ENCODE measurements around the gene DBN1. TPM values are rescaled to one million over a fixed set of nuclear protein-coding genes. Genes with fewer than 3 reads are reported as not detected.

DBN1 gene
- total RNA-seq, 1 experiment from 2014 or later, result 195 TPM

DNA sequence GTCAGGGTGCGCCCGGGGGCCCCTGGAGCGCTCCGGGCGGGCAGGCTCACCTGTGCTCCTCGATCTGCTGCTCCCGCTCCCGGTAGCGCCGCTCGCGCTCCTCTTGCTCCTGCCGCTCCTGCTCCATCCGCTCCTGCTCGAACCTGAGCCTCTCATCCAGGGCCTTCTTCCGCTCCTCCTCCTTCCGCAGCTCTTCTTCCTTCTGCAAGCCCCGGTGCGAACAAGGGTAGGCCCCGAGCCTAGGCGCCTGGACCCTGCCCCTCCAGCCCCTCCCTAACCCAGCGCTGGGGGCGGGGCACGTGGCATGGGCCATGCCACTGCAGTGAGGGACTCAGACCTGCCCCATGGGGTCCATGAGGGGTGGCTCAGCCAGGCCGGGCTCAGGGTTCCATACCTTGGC lies 6.6 kb downstream of the DBN1 start:
- BruUV-seq (replicated peaks), result no TSS peak

DNA sequence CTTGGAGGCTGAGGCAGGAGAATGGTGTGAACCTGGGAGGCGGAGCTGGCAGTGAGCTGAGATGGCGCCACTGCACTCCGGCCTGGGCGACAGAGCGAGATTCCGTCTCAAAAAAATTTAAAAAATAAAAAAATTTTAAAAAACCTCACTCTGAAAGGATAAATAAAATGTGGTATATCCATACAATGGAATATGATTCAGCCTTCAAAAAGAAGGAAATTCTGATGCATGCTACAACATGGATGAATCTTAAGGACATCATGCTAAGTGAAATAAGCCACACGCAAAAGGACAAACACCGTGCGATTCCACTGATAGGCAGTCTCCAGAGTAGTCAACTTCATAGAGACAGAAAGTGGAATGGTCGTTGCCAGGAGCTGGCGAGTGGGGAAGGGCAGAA lies 8.4 kb downstream of the DBN1 start:
- no TSS peak for BruUV-seq (replicated peaks)
- H3K9me3 ChIP-seq (ENCODE audit: control insufficient read depth, insufficient read depth, low read depth, low read length), result no peaks in the 10 kb centered on the region
- in situ Hi-C loops (cut with HindIII; ENCODE audit: low pct_unique_long_range_greater_than_20kb, low sequenced_read_pairs), result no loop called here
- no peak for ATAC-seq
- no peak overlapping the region for H3K27ac ChIP-seq (ENCODE audit: low read length)
- ChIA-PET POLR2A (no interaction called here), CTCF (no interaction called here)
- TF ChIP-seq TCF7L2 (IDR thresholded peaks at IDR 0.05; ENCODE audit: low read depth, low read length) (no peak), POLR2AphosphoS5 (IDR thresholded peaks at IDR 0.05; ENCODE audit: low read depth, low read length) (no peak), SIN3A (IDR thresholded peaks at IDR 0.05; ENCODE audit: borderline replicate concordance, insufficient read depth, low read depth, low read length) (no peak)
- TF ChIP-seq, protein P1, sequence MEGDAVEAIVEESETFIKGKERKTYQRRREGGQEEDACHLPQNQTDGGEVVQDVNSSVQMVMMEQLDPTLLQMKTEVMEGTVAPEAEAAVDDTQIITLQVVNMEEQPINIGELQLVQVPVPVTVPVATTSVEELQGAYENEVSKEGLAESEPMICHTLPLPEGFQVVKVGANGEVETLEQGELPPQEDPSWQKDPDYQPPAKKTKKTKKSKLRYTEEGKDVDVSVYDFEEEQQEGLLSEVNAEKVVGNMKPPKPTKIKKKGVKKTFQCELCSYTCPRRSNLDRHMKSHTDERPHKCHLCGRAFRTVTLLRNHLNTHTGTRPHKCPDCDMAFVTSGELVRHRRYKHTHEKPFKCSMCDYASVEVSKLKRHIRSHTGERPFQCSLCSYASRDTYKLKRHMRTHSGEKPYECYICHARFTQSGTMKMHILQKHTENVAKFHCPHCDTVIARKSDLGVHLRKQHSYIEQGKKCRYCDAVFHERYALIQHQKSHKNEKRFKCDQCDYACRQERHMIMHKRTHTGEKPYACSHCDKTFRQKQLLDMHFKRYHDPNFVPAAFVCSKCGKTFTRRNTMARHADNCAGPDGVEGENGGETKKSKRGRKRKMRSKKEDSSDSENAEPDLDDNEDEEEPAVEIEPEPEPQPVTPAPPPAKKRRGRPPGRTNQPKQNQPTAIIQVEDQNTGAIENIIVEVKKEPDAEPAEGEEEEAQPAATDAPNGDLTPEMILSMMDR (IDR thresholded peaks at IDR 0.05), result no peak
- TF ChIP-seq, protein P2, sequence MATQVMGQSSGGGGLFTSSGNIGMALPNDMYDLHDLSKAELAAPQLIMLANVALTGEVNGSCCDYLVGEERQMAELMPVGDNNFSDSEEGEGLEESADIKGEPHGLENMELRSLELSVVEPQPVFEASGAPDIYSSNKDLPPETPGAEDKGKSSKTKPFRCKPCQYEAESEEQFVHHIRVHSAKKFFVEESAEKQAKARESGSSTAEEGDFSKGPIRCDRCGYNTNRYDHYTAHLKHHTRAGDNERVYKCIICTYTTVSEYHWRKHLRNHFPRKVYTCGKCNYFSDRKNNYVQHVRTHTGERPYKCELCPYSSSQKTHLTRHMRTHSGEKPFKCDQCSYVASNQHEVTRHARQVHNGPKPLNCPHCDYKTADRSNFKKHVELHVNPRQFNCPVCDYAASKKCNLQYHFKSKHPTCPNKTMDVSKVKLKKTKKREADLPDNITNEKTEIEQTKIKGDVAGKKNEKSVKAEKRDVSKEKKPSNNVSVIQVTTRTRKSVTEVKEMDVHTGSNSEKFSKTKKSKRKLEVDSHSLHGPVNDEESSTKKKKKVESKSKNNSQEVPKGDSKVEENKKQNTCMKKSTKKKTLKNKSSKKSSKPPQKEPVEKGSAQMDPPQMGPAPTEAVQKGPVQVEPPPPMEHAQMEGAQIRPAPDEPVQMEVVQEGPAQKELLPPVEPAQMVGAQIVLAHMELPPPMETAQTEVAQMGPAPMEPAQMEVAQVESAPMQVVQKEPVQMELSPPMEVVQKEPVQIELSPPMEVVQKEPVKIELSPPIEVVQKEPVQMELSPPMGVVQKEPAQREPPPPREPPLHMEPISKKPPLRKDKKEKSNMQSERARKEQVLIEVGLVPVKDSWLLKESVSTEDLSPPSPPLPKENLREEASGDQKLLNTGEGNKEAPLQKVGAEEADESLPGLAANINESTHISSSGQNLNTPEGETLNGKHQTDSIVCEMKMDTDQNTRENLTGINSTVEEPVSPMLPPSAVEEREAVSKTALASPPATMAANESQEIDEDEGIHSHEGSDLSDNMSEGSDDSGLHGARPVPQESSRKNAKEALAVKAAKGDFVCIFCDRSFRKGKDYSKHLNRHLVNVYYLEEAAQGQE (IDR thresholded peaks at IDR 0.05; ENCODE audit: insufficient read depth in 1 of 2, low read depth in 2 of 2, low read length in 1 of 2), result no peak
- intact Hi-C loops (cut with micrococcal nuclease; ENCODE audit: unreplicated experiment), result no loop called here
- H3K27me3 ChIP-seq (ENCODE audit: control insufficient read depth, insufficient read depth, low read length), result no peaks in the 10 kb centered on the region
- DNase-seq (ENCODE audit: low read depth, low spot score), result no peak
- H3K36me3 ChIP-seq (ENCODE audit: control insufficient read depth, insufficient read depth, low read length), result no peaks in the 10 kb centered on the region; the same call in 1 of the 2 replicates
- peaks cover 5% of the 10 kb centered on the region for H3K4me1 ChIP-seq (ENCODE audit: control insufficient read depth, insufficient read depth, low read length)
- no peak overlapping the region for H3K4me3 ChIP-seq (ENCODE audit: low read depth in 2 of 2, low read length in 2 of 2)

More for the DNA sequence above, 6.6 kb downstream of the DBN1 start:
- Histone ChIP-seq H3K9me3 (ENCODE audit: control insufficient read depth, insufficient read depth, low read depth, low read length) (no peaks in the 10 kb centered on the region), H3K4me1 (ENCODE audit: control insufficient read depth, insufficient read depth, low read length) (peaks cover 22% of the 10 kb centered on the region), H3K4me3 (ENCODE audit: low read depth in 2 of 2, low read length in 2 of 2) (no peak overlapping the region), H3K27ac (ENCODE audit: low read length) (no peak overlapping the region), H3K27me3 (ENCODE audit: control insufficient read depth, insufficient read depth, low read length) (no peaks in the 10 kb centered on the region), H3K36me3 (ENCODE audit: control insufficient read depth, insufficient read depth, low read length) (no peaks in the 10 kb centered on the region; the same call in 1 of the 2 replicates)
- DNase-seq (ENCODE audit: low read depth, low spot score), result no peak
- ATAC-seq, result no peak
- in situ Hi-C loops (cut with HindIII; ENCODE audit: low pct_unique_long_range_greater_than_20kb, low sequenced_read_pairs) (no loop called here), intact Hi-C loops (cut with micrococcal nuclease; ENCODE audit: unreplicated experiment) (no loop called here)
- ChIA-PET POLR2A (interaction anchor here (0.6 kb wide), 1 partner anchor 1033 kb away, joined by 7 read pairs; no protein-coding TSS in a partner anchor), CTCF (no interaction called here)
- TF ChIP-seq, protein P2 (IDR thresholded peaks at IDR 0.05; ENCODE audit: insufficient read depth in 1 of 2, low read depth in 2 of 2, low read length in 1 of 2), result no peak
- TF ChIP-seq POLR2AphosphoS5 (IDR thresholded peaks at IDR 0.05; ENCODE audit: low read depth, low read length) (no peak), SIN3A (IDR thresholded peaks at IDR 0.05; ENCODE audit: borderline replicate concordance, insufficient read depth, low read depth, low read length) (no peak), TCF7L2 (IDR thresholded peaks at IDR 0.05; ENCODE audit: low read depth, low read length) (no peak)
- TF ChIP-seq, protein P1 (IDR thresholded peaks at IDR 0.05), result no peak
